Esophagus (tissue), 2 donors: ENCODE results near the gene COL18A1. TPM values are rescaled to one million over a fixed set of nuclear protein-coding genes. Genes with fewer than 3 reads are reported as not detected.
A peak's percentile ranks its signal among the peaks of the same experiment; 100 is the strongest.
"Not testable (repeated sequence)": the region's sequence is repeated elsewhere in the genome, so short reads cannot be mapped to it uniquely, and the experiment has no call there.

Experiments used
- H3K27ac ChIP-seq, 2 donors: one replicate each; pipeline ENCODE4 v1.5.1; 2013; ENCODE audit warnings: low read depth in 2 of 2, mild to moderate bottlenecking in 2 of 2, inconsistent platforms in 1 of 2, low read length in 1 of 2, moderate library complexity in 1 of 2
- H3K27me3 ChIP-seq, 2 donors: one replicate each; pipeline ENCODE4 v1.6.1; 2013; ENCODE audit warnings: low read length in 2 of 2, control low read depth in 1 of 2, mild to moderate bottlenecking in 1 of 2; ENCODE audit not compliant: insufficient read depth in 2 of 2, control insufficient read depth in 1 of 2
- H3K36me3 ChIP-seq, 2 donors: one replicate each; pipeline ENCODE4 v1.6.1; 2013; ENCODE audit warnings: low read length in 1 of 2; ENCODE audit not compliant: control insufficient read depth in 2 of 2, insufficient read depth in 2 of 2
- H3K4me1 ChIP-seq, 2 donors: one replicate each; pipeline ENCODE4 v1.6.1; 2013; ENCODE audit warnings: low read length in 1 of 2; ENCODE audit not compliant: control insufficient read depth in 2 of 2, insufficient read depth in 2 of 2
- H3K4me3 ChIP-seq, 2 donors: one replicate each; pipeline ENCODE4 v1.5.1; 2013; ENCODE audit warnings: low read length in 2 of 2, mild to moderate bottlenecking in 2 of 2, low read depth in 1 of 2, moderate library complexity in 1 of 2
- H3K9me3 ChIP-seq, 2 donors: one replicate each; pipeline ENCODE4 v1.6.1; 2013; ENCODE audit warnings: mild to moderate bottlenecking in 2 of 2, low read depth in 1 of 2, low read length in 1 of 2, moderate library complexity in 1 of 2; ENCODE audit not compliant: control insufficient read depth in 2 of 2, insufficient read depth in 1 of 2
- WGBS, 2 donors: extraction: QIAGEN DNeasy Blood & Tissue Kit; methylation state at CpG; one replicate each; pipeline ENCODE4 v1.1.7; 2013; 5-methylcytosine and 5-hydroxymethylcytosine counted together
- polyA plus RNA-seq, 2 donors: library from polyadenylated mRNA; stranded (reverse); fragments of 200-250 nt; gene quantifications; one replicate each; pipeline ENCODE4 v1.2.3, GENCODE V29; 2013
- donor health status: healthy with polysubstance abuse.
- donor health status: Bipolar disorder and iron deficiency.

The COL18A1 gene
- polyA plus RNA-seq, 2 donors, result 29.7 to 29.9 TPM

DNA sequence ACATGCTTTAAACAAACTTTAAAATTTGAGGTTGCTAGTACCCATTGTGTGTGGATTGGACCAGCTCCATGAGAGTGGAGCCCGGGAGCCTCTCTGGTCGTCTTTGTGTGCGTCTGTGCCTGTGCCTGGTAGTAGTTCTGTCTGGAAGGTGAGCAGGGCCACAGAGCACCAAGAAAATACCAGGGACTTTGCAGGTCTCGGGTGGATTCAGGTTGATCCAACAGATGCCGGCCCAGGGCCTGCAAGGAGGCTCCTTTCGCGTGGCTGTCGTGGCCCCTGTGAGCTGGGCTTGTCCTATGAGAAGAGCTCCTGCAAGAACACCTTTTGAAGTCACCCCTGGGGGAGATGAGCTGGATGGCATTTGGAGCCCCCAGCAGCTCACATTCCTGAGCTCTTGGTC is 28.3 kb downstream of the COL18A1 start:
- H3K27ac ChIP-seq, result peak overlapping the region in 1 of 2 donors; percentile 54
- 69 to 71% methylated on average over 8 of the region's 8 CpGs for WGBS, 2 donors
- H3K4me3 ChIP-seq, result no peak overlapping the region
- H3K4me1 ChIP-seq, result peaks cover 5 to 7% of the 10 kb centered on the region in 2 donors
- peaks cover 0 to 3% of the 10 kb centered on the region in 2 donors for H3K9me3 ChIP-seq
- no peaks in the 10 kb centered on the region for H3K36me3 ChIP-seq
- H3K27me3 ChIP-seq, result no peaks in the 10 kb centered on the region

DNA sequence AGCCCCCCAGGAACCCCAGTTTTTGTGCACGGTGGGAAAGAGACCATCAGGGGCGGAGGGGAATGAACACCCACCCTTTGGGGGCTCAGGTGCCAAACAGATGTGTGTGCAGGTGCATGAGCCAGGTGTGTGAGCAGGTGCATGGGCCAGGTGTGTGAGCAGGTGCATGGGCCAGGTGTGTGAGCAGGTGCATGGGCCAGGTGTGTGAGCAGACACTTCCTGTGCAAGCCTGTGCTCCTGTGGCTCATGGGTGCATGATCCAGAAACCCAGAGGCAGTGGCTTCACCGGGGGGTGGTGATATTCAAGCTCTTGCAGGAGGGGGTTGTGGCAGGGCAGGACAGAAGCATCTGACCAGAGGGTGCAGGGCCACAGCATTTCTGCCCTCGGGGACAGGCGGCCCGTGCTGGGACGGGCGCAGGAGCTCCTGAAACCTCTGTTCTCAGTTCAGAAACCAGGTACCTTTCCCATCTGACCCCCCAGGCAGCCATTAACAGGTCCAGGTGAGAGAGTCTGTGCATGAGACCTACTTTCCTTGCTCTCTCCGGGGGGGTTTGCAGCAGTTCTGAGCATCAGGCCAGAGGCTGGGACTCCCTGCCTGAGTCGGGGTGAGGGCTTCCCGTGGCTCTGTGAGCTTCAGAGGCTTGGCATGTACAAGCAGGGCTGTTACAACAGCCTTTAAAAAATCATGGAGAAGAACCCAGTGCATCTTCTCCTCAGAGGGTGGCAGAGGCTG is 29.1 kb downstream of the COL18A1 start:
- 70 to 81% methylated on average over 11 of the region's 11 CpGs for WGBS, 2 donors
- no peaks in the 10 kb centered on the region for H3K27me3 ChIP-seq

DNA sequence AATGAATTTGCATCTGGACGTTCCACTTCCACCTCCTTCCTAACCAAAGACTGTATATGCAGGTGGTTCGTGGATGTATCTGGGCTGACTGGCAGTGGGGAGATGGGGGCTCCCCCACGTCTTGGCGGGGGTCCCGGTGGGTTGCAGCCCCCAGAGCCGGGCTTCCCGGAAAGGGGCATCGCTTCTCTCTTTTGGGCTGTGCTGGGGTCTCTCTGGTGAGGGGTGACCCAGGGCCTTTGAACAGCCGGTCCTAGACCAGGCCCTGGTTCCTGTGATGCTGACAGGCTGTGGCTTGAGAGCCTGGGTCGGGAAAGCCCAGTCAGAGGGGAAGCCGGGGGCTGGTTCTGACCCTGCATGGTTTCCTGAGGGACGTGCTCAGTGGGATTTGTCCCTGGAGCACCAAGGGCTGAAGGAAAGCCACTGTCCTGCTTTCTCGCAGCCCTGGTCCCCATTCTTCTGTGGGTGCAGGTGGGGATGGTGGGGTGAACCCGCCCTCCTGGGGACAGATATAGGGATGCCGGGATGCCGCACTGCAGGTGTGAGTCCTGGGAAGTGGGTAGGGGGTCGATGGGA is 29.8 kb downstream of the COL18A1 start:
- H3K9me3 ChIP-seq, result peaks cover 0 to 3% of the 10 kb centered on the region in 2 donors
- H3K36me3 ChIP-seq, result no peaks in the 10 kb centered on the region
- no peaks in the 10 kb centered on the region for H3K27me3 ChIP-seq
- H3K27ac ChIP-seq, result no peak overlapping the region
- H3K4me3 ChIP-seq, result no peak overlapping the region
- 75 to 78% methylated on average over 17 of the region's 17 CpGs for WGBS, 2 donors
- H3K4me1 ChIP-seq, result peaks cover 7 to 12% of the 10 kb centered on the region in 2 donors

More for the DNA sequence above, 29.1 kb downstream of the COL18A1 start:
- H3K36me3 ChIP-seq, result no peaks in the 10 kb centered on the region
- peaks cover 0 to 3% of the 10 kb centered on the region in 2 donors for H3K9me3 ChIP-seq
- H3K27ac ChIP-seq, result no peak overlapping the region
- H3K4me1 ChIP-seq, result peaks cover 5 to 11% of the 10 kb centered on the region in 2 donors
- H3K4me3 ChIP-seq, result no peak overlapping the region

DNA sequence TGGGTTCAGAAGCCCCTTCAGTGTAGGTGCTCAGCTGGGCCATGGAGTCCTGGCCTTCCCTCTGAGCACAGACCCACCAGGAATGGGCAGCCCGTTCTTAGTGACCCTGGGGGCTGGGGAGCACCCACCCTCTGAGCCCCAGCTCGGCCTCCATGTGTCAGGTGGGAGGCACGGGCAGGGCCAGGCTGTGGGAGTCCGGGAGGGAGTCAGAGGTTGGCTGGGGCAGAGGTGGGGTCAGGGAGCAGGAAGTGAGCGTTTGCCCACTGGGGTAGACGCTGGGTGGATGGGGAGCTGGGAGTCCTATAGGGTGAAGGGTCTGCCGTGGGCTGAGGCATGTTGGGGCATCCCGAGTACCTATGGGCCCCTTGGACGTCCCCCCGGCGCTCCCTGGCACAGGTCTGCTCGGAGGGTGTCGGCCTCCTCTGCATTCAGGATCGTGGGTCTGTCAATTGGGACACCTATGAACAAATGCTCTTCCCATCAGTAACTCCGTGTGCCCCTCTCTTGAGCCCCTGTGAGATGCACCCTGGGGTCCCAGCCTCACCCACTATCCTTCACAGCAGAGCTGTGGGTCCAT is 30.5 kb downstream of the COL18A1 start:
- Histone ChIP-seq H3K27me3 (no peaks in the 10 kb centered on the region), H3K36me3 (no peaks in the 10 kb centered on the region), H3K27ac (no peak overlapping the region), H3K9me3 (peaks cover 0 to 3% of the 10 kb centered on the region in 2 donors), H3K4me3 (no peak overlapping the region), H3K4me1 (peaks cover 7 to 12% of the 10 kb centered on the region in 2 donors)
- WGBS, 2 donors, result 72 to 82% methylated on average over 15 of the region's 15 CpGs

DNA sequence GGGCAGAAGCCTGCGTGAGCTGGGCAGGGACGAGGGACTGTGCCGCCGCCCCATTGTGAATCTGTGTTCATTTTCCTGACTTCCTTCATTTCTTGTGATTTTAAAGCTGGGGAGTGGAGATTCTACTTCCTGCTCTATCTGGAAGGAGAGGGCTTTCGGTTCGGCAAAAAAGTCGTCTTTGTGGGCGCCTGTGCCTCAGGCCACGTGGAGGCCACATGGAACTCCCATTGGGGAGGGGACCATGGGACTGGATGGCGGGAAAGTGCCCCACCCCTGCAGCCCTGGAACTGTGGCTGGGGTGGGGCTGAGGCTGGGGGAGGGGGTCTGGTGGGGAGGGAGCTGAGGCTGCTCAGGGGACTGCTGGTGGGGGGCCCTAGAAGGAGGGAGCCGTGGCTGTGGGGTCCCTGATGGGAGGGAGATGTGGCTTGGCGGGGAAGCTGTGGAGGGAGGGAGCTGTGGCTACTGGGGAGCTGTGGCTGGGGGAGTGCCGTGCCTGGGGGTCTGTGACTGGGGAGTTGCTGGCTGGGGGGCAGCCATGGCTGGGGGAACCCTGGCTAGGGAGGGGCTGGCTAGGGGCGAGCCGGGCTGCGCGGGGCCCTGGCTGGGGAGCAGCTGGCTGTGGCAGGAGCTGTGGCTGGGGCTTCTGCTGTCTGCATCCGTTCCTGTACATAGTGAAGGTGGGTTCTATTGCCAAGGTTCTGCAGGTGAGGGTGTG is 31.5 kb downstream of the COL18A1 start:
- no peak overlapping the region for H3K4me3 ChIP-seq
- peaks cover 0 to 3% of the 10 kb centered on the region in 2 donors for H3K9me3 ChIP-seq
- no peaks in the 10 kb centered on the region for H3K27me3 ChIP-seq
- 52 to 65% methylated on average over 16 to 18 of the region's 18 CpGs for WGBS, 2 donors
- H3K27ac ChIP-seq, result peak overlapping the region in 1 of 2 donors; percentile 59
- peaks cover 7 to 12% of the 10 kb centered on the region in 2 donors for H3K4me1 ChIP-seq
- no peaks in the 10 kb centered on the region for H3K36me3 ChIP-seq

DNA sequence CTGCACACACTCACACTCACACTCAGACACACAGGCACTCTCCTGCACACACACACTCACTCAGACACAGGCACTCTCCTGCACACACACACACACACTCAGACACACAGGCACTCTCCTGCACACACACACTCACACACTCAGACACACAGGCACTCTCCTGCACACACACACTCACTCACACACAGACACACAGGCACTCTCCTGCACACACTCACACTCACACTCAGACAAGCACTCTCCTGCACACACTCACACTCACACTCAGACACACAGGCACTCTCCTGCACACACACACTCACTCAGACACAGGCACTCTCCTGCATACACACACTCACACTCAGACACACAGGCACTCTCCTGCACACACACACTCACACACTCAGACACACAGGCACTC is 32.9 kb downstream of the COL18A1 start:
- H3K9me3 ChIP-seq, H3K4me1 ChIP-seq, H3K36me3 ChIP-seq, H3K27me3 ChIP-seq, H3K4me3 ChIP-seq, H3K27ac ChIP-seq: not testable (repeated sequence)

DNA sequence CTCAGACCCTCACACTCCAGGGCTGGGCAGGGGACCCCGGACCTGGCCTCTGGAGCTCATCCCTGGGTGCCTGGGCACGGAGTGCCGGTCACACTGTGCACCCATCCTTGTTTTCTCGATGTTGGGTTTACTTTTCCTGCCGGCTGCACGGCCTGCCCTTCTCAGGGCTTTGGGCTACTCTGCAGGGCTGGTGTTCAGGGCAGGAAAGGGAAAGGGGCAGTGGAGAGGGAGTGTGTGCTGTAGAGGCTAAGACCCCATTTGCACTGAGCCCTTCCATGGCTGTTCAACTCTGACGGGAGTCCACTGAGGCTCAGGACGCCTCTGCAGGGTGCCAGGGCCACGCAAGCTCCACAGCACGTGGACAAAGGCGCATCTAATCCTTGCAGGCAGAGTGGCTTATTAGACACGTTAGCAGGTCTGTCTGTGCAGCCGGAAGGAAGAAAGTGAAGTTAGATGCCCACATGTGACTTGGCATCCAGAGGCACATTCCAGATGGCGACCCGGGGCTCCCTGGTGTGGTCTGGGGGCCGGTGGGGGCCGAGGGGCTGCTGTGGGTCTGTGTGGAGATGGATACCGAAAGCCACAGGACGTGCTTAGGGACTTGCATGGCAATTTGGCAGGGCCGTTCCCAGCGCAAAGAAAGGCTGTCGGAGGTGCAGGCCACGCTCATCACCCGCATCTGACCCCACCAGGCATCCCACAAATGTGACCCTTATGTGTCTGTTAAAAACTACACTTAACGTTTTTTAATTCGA is 33.6 kb downstream of the COL18A1 start:
- H3K4me3 ChIP-seq, result no peak overlapping the region
- peaks cover 5 to 7% of the 10 kb centered on the region in 2 donors for H3K4me1 ChIP-seq
- H3K9me3 ChIP-seq, result peaks cover 0 to 3% of the 10 kb centered on the region in 2 donors
- 51% methylated on average over 26 of the region's 26 CpGs for WGBS, 2 donors
- H3K27me3 ChIP-seq, result no peaks in the 10 kb centered on the region
- peak overlapping the region; percentile 67 to 69 for H3K27ac ChIP-seq
- H3K36me3 ChIP-seq, result no peaks in the 10 kb centered on the region

DNA sequence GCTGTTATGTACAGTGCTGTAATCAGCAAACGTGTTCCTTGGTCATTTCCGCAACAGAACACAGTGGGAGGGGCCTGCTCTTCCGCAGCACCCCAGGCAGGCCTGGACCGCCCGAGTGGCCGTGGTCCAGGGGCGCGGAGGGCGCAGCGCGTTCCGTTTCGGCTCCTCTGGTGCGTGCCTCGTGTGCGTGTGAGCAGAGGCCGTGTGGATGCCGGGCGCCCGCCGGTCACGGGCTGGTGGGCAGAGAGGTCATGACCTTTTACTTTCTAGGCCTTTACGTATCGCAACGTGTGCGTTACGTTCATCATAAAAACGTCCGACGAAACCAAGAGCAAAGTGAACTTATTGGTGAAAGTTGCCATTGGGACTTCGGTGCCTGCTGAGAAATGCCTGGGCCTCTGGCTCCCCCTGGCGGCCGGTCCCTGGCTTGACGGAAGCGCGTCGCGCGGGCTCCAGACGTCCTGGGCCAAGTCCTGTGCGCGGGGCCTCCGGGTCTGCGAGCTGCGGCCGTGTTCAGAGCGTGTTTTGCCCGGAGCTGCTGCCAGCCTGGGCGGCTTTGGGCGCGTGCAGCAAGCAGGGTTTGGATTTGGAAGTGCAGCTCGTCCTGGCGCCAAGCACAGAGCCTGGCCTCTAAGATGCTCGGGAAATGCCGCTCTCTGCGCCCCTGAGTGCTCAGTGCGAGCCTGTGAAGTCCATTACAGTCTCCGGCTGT is 34.4 kb downstream of the COL18A1 start:
- peak overlapping the region; percentile 5 to 21 for H3K4me3 ChIP-seq
- peak overlapping the region; percentile 67 to 82 for H3K27ac ChIP-seq
- H3K27me3 ChIP-seq, result no peaks in the 10 kb centered on the region
- 8 to 11% methylated on average over 58 of the region's 58 CpGs for whole genome bisulfite sequencing, 2 donors
- peaks cover 5 to 7% of the 10 kb centered on the region in 2 donors for H3K4me1 ChIP-seq
- H3K9me3 ChIP-seq, result peaks cover 0 to 3% of the 10 kb centered on the region in 2 donors
- no peaks in the 10 kb centered on the region for H3K36me3 ChIP-seq
